ENCODE results near the gene DHX8. TPM values are rescaled to one million over a fixed set of nuclear protein-coding genes. Genes with fewer than 3 reads are reported as not detected.
A peak's percentile ranks its signal among the peaks of the same experiment; 100 is the strongest.

DHX8 gene
- total and polyA plus RNA-seq, 2 of the 8 experiments (the other 6 are each of a cell fraction or from before 2014, with no cell fraction given): 30.5 to 59.4 TPM

DNA sequence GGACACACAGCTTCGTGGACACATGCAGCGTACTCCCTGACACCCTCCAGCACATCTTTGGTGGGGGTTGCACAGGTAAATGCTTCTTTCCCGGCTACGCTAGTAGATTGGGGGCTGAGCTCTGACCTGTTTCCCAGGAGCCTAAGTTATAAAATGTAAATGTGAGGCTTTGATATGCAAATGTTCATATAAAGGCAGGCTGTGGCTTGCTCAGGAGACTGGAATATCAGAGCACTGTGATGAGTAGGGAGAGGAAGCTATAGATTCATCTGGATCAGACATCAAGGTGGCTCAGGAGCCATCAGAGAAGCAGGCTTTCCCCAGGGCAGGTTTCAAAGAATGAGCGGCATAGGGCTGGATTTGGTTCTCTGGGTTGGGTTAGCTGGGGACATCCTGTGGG, 65.7 kb downstream of the DHX8 start:
- H2BK15ac ChIP-seq (ENCODE audit: low read length): peak overlapping the region; percentile 95; the same call in 1 of the 2 replicates
- H3K9me3 ChIP-seq (ENCODE audit: insufficient read depth in 2 of 2, low read depth in 1 of 2, low read length in 1 of 2): no peaks in the 10 kb centered on the region
- no peak overlapping the region for H3K27ac ChIP-seq (ENCODE audit: low read depth, low read length)
- no peak overlapping the region for H2AFZ ChIP-seq (ENCODE audit: low read length)
- no peak overlapping the region for H4K5ac ChIP-seq (ENCODE audit: insufficient read length, low read depth, low read length)
- H3K79me1 ChIP-seq (ENCODE audit: low read depth, low read length): no peaks in the 10 kb centered on the region
- peak overlapping the region; percentile 60; the same call in 1 of the 2 replicates for H2BK5ac ChIP-seq (ENCODE audit: low read depth, low read length)
- H3K9ac ChIP-seq (replicated peaks in 1 of 4; ENCODE audit: extremely low read depth in 1 of 4, low read depth in 3 of 4, low read length in 3 of 4): no peak overlapping the region
- no peaks in the 10 kb centered on the region for H4K20me1 ChIP-seq (replicated peaks in 1 of 2; ENCODE audit: control insufficient read depth in 1 of 2, insufficient read depth in 2 of 2, low read length in 2 of 2)
- peaks cover 0 to 4% of the 10 kb centered on the region in 2 experiments; a peak in 1 of 4 replicates for H3K79me2 ChIP-seq (ENCODE audit: control insufficient read depth in 1 of 2, insufficient read depth in 2 of 2, low read length in 2 of 2)
- peak overlapping the region in 1 of 2 experiments; percentile 27; a peak in 2 of 4 replicates for H3K4me2 ChIP-seq (ENCODE audit: insufficient read depth in 1 of 2, low read depth in 2 of 2, low read length in 2 of 2)
- no peaks in the 10 kb centered on the region for H3K36me3 ChIP-seq (ENCODE audit: control insufficient read depth in 2 of 4, insufficient read depth in 4 of 4, low read length in 3 of 4)
- peak overlapping the region; percentile 82 for H2BK20ac ChIP-seq (ENCODE audit: low read length)
- DNase-seq (ENCODE audit: low read depth in 1 of 2, low spot score in 2 of 2) (no peak), FAIRE-seq (no peak)
- H3K4me3 ChIP-seq (ENCODE audit: extremely low read depth in 1 of 4, insufficient read depth in 2 of 4, low read depth in 3 of 4, low read length in 4 of 4): no peak overlapping the region
- peak overlapping the region; percentile 73 for H2BK120ac ChIP-seq (replicated peaks; ENCODE audit: low read depth, low read length)
- H2AK5ac ChIP-seq (ENCODE audit: low read depth, low read length): peak overlapping the region; percentile 75; the same call in 1 of the 2 replicates
- ChIA-PET POLR2A (ENCODE audit: partially characterized antibody) (interaction anchor here (0.8 to 1.3 kb wide), 8 partner anchors 11 to 24 kb away, joined by 3 to 7 read pairs (median 4); no protein-coding TSS in a partner anchor), CTCF (ENCODE audit: partially characterized antibody) (interaction anchor here (0.5 to 1.9 kb wide), 6 partner anchors 11 to 211 kb away, joined by 3 to 11 read pairs (median 3); partner anchors contain the start of gene DHX8)
- H3K18ac ChIP-seq (ENCODE audit: extremely low read depth, low read length): peak overlapping the region; percentile 78
- 66% methylated on average over 5 of the region's 5 CpGs; no CpG with 5 or more reads in 1 of the 2 experiments for WGBS, 2 experiments (ENCODE audit: extremely low coverage in 1 of 2, insufficient coverage in 1 of 2, insufficient read length in 1 of 2, insufficient replicate concordance in 2 of 2, low coverage in 1 of 2, low lambda C conversion rate in 2 of 2, missing lambda C conversion rate in 1 of 2)
- H3K4ac ChIP-seq (replicated peaks; ENCODE audit: insufficient read length, low read depth, low read length): no peak overlapping the region
- H3K56ac ChIP-seq (replicated peaks; ENCODE audit: insufficient read length, low read depth, low read length): no peak overlapping the region
- H4K8ac ChIP-seq (ENCODE audit: extremely low read depth, insufficient read depth, low read length): no peak overlapping the region; the same call in 1 of the 2 replicates
- H3K23ac ChIP-seq (ENCODE audit: insufficient read length): no peak overlapping the region
- peak overlapping the region; percentile 97; the same call in 1 of the 2 replicates for H2BK12ac ChIP-seq (ENCODE audit: low read depth, low read length)
- peak overlapping the region; percentile 86 for H4K91ac ChIP-seq (replicated peaks; ENCODE audit: insufficient read length, low read length)
- peaks cover 0 to 12% (median 7%) of the 10 kb centered on the region in 4 experiments; a peak in 5 of 7 replicates for H3K27me3 ChIP-seq (replicated peaks in 1 of 4; ENCODE audit: control insufficient read depth in 3 of 4, extremely low read depth in 1 of 4, insufficient read depth in 3 of 4, low read length in 3 of 4)
- peaks cover 7 to 31% (median 14%) of the 10 kb centered on the region in 4 experiments for H3K4me1 ChIP-seq (replicated peaks in 1 of 4; ENCODE audit: control insufficient read depth in 3 of 4, insufficient read depth in 4 of 4, low read length in 3 of 4)
- no peak overlapping the region for H3K14ac ChIP-seq (ENCODE audit: insufficient read length)
- peaks cover 10% of the 10 kb centered on the region for H3K23me2 ChIP-seq (ENCODE audit: low read depth, low read length)
- TF ChIP-seq, protein P1, sequence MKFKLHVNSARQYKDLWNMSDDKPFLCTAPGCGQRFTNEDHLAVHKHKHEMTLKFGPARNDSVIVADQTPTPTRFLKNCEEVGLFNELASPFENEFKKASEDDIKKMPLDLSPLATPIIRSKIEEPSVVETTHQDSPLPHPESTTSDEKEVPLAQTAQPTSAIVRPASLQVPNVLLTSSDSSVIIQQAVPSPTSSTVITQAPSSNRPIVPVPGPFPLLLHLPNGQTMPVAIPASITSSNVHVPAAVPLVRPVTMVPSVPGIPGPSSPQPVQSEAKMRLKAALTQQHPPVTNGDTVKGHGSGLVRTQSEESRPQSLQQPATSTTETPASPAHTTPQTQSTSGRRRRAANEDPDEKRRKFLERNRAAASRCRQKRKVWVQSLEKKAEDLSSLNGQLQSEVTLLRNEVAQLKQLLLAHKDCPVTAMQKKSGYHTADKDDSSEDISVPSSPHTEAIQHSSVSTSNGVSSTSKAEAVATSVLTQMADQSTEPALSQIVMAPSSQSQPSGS (IDR thresholded peaks at IDR 0.05; ENCODE audit: low read length): no peak
- TF ChIP-seq EP300 (IDR thresholded peaks at IDR 0.05; ENCODE audit: borderline replicate concordance in 1 of 2, low read depth in 2 of 2, low read length in 2 of 2): no peak
- no peak for TF ChIP-seq GABPA (IDR thresholded peaks at IDR 0.05; ENCODE audit: borderline replicate concordance, insufficient read depth, low read length)
- no peak for TF ChIP-seq ASH2L (IDR thresholded peaks at IDR 0.05; ENCODE audit: low read length)
- TF ChIP-seq SIN3A (conservative IDR thresholded peaks at IDR 0.05 in 1 of 2, IDR thresholded peaks at IDR 0.05 in 1 of 2; ENCODE audit: low read depth in 1 of 2, low read length in 2 of 2): no peak
- no peak for TF ChIP-seq CHD1 (IDR thresholded peaks at IDR 0.05; ENCODE audit: low read depth, low read length)
- no peak for TF ChIP-seq CBX5 (IDR thresholded peaks at IDR 0.05; ENCODE audit: low read depth, low read length)
- no peak for TF ChIP-seq CREB1 (IDR thresholded peaks at IDR 0.05)
- TF ChIP-seq CBX8 (IDR thresholded peaks at IDR 0.05; ENCODE audit: borderline replicate concordance, low read depth, low read length): no peak
- TF ChIP-seq POU5F1 (IDR thresholded peaks at IDR 0.05; ENCODE audit: low read depth, low read length): no peak
- no peak for TF ChIP-seq MAFK (IDR thresholded peaks at IDR 0.05; ENCODE audit: low read depth, low read length)

Data from H1 (cell line).